Naive thymus-derived CD4-positive, alpha-beta T cell (primary cell): Measurements from ENCODE around the gene ZNF488. TPM values are rescaled to one million over a fixed set of nuclear protein-coding genes. Genes with fewer than 3 reads are reported as not detected.

Source experiments
- ATAC-seq: fragments of 150-1000 bp; cut with Tn5 transposase; 2 replicates; pipeline ENCODE4 v1.10.0; 2021; ENCODE audit warnings: mild to moderate bottlenecking, moderate library complexity
- CTCF ChIA-PET: fragments of 350-600 bp; sonication (Branson Sonifier 250); formaldehyde crosslinking; loops from one replicate; lab custom pipeline; 2021; ENCODE audit warnings: antibody characterized with exemption; lab: Charles Lee
- POLR2A ChIA-PET: fragments of 350-600 bp; sonication (Branson Sonifier 250); formaldehyde crosslinking; loops from one replicate; lab custom pipeline; 2021; ENCODE audit warnings: antibody characterized with exemption, inconsistent platforms; lab: Charles Lee
- DNase-seq, 9 donors: peaks; one replicate each; pipeline versions ENCODE4 v3.0.0 to v3.0.0-alpha.2; 2020 to 2022; ENCODE audit warnings: mixed read lengths in 1 of 9
- H3K27ac ChIP-seq: one replicate; pipeline ENCODE4 v1.7.0; 2013; ENCODE audit warnings: mild to moderate bottlenecking, low read depth, low read length, moderate library complexity
- H3K27me3 ChIP-seq, 2 donors: one replicate each; pipeline ENCODE4 v1.7.0; 2013; ENCODE audit warnings: low read length in 2 of 2, mild to moderate bottlenecking in 2 of 2, moderate library complexity in 2 of 2; ENCODE audit not compliant: control insufficient read depth in 2 of 2, insufficient read depth in 2 of 2
- H3K36me3 ChIP-seq, 3 experiments: 1 replicate in 2 of 3; 2 replicates in 1 of 3; pipeline ENCODE4 v1.7.0; 2013; ENCODE audit warnings: low read length in 3 of 3, mild to moderate bottlenecking in 3 of 3, moderate library complexity in 1 of 3; ENCODE audit not compliant: insufficient read depth in 3 of 3, control insufficient read depth in 2 of 3
- H3K4me1 ChIP-seq, 2 donors: one replicate each; pipeline ENCODE4 v1.7.0; 2013; ENCODE audit warnings: low read length in 2 of 2, mild to moderate bottlenecking in 2 of 2, moderate library complexity in 1 of 2; ENCODE audit not compliant: control insufficient read depth in 2 of 2, insufficient read depth in 2 of 2
- H3K4me3 ChIP-seq: 2 replicates; pipeline ENCODE4 v1.7.0; 2013; ENCODE audit warnings: mild to moderate bottlenecking, low read length
- H3K9me3 ChIP-seq, 3 experiments: 1 replicate in 2 of 3; 2 replicates in 1 of 3; pipeline ENCODE4 v1.7.0; 2013; ENCODE audit warnings: low read length in 3 of 3; ENCODE audit not compliant: control insufficient read depth in 2 of 3
- H3K27ac Mint-ChIP-seq, 9 donors: one replicate each; pipeline ENCODE4 v1.8.0; 2020 to 2022; ENCODE audit warnings: mixed read lengths in 9 of 9, mild to moderate bottlenecking in 8 of 9, moderate library complexity in 5 of 9, inconsistent platforms in 2 of 9
- H3K27me3 Mint-ChIP-seq, 5 donors: one replicate each; pipeline ENCODE4 v1.8.0; 2021 to 2022; ENCODE audit warnings: mixed read lengths in 5 of 5, mild to moderate bottlenecking in 1 of 5
- H3K36me3 Mint-ChIP-seq, 5 donors: one replicate each; pipeline ENCODE4 v1.8.0; 2020 to 2022; ENCODE audit warnings: mixed read lengths in 5 of 5, mild to moderate bottlenecking in 3 of 5, inconsistent platforms in 1 of 5
- H3K4me1 Mint-ChIP-seq, 7 donors: one replicate each; pipeline ENCODE4 v1.8.0; 2020 to 2022; ENCODE audit warnings: mixed read lengths in 7 of 7, mild to moderate bottlenecking in 3 of 7, inconsistent platforms in 1 of 7
- H3K4me3 Mint-ChIP-seq, 10 donors: one replicate each; pipeline ENCODE4 v1.8.0; 2020 to 2022; ENCODE audit warnings: mild to moderate bottlenecking in 10 of 10, mixed read lengths in 10 of 10, moderate library complexity in 6 of 10, inconsistent platforms in 2 of 10
- H3K9me3 Mint-ChIP-seq, 11 donors: one replicate each; pipeline ENCODE4 v1.8.0; 2020 to 2022; ENCODE audit warnings: mixed read lengths in 11 of 11, mild to moderate bottlenecking in 4 of 11, inconsistent platforms in 1 of 11, moderate library complexity in 1 of 11
- intact Hi-C, 2 donors: fragments of 100-400 bp; cut with micrococcal nuclease; formaldehyde crosslinking; loops; one replicate each; pipeline ENCODE4 v1.15.1; 2023
- polyA plus RNA-seq, 2 donors: library from polyadenylated mRNA; unstranded; fragments of 300-500 nt; fragmentation: Illumina TruSeq; gene quantifications; one replicate each; pipeline ENCODE4 v1.2.3, GENCODE V29; 2021
- total RNA-seq, 6 experiments: library from RNA in 5 of 6; stranded (reverse) in 5 of 6; gene quantifications; 1 replicate in 5 of 6; 2 replicates in 1 of 6; pipeline ENCODE4 v1.2.3 and lab custom pipeline; 2021 to 2026

Gene ZNF488
- total and polyA plus RNA-seq, 7 experiments from 2014 or later, result 0.12 TPM; not detected in 6

DNA sequence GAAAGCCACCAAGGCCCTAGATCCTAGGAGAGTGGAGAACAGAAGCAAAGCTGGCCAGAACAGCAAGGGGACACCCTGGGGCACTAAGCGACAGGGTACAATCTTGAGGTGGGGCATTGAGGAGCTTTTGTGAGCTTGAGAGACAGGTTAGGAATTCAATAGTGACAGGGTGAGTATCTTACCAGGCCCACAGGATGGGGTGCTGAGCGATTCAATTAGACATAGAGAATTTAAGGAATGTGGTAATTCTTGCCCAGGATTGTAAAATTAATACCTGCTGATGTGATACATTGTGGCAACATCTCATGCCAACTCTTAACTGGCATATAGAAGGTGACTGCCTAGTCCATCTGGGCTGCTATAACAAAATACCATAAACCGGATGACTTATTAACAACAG lies 21.9 kb downstream of the ZNF488 start:
- Histone ChIP-seq H3K4me3 (no peak overlapping the region), H3K9me3 (no peaks in the 10 kb centered on the region), H3K27me3 (no peaks in the 10 kb centered on the region), H3K4me1 (no peaks in the 10 kb centered on the region), H3K27ac (no peak overlapping the region), H3K36me3 (no peaks in the 10 kb centered on the region)
- Mint-ChIP-seq H3K27ac (no peak overlapping the region), H3K4me1 (no peaks in the 10 kb centered on the region), H3K27me3 (peaks cover 0 to 2% (median 0%) of the 10 kb centered on the region in 5 donors), H3K9me3 (peaks cover 0 to 1% (median 0%) of the 10 kb centered on the region in 11 donors), H3K36me3 (no peaks in the 10 kb centered on the region), H3K4me3 (no peak overlapping the region)
- ATAC-seq (no peak), DNase-seq (no peak)
- CTCF ChIA-PET, result no interaction called here
- intact Hi-C loops, result no loop called here
- POLR2A ChIA-PET, result no interaction called here

GRCh38 chr10:47361293-47361692 lies 22.8 kb downstream of the ZNF488 start:
- no peak for ATAC-seq
- no peaks in the 10 kb centered on the region for H3K36me3 ChIP-seq
- H3K9me3 ChIP-seq, result no peaks in the 10 kb centered on the region
- H3K4me1 ChIP-seq, result no peaks in the 10 kb centered on the region
- no peak overlapping the region for H3K27ac ChIP-seq
- no peaks in the 10 kb centered on the region for H3K27me3 ChIP-seq
- H3K27ac Mint-ChIP-seq, result no peak overlapping the region
- intact Hi-C loops, result no loop called here
- H3K36me3 Mint-ChIP-seq, result no peaks in the 10 kb centered on the region
- CTCF ChIA-PET, result no interaction called here
- peak in 1 of 9 donors; percentile 28 for DNase-seq
- H3K9me3 Mint-ChIP-seq, result peaks cover 0 to 1% (median 0%) of the 10 kb centered on the region in 11 donors
- peaks cover 0 to 2% (median 0%) of the 10 kb centered on the region in 5 donors for H3K27me3 Mint-ChIP-seq
- no peak overlapping the region for H3K4me3 ChIP-seq
- no peak overlapping the region for H3K4me3 Mint-ChIP-seq
- no peaks in the 10 kb centered on the region for H3K4me1 Mint-ChIP-seq
- POLR2A ChIA-PET, result no interaction called here

GRCh38 chr10:47360419-47361040 lies 23.6 kb downstream of the ZNF488 start:
- H3K4me1 Mint-ChIP-seq, result no peaks in the 10 kb centered on the region
- POLR2A ChIA-PET, result no interaction called here
- intact Hi-C loops, result no loop called here
- no peak overlapping the region for H3K27ac Mint-ChIP-seq
- no peaks in the 10 kb centered on the region for H3K9me3 ChIP-seq
- H3K27ac ChIP-seq, result no peak overlapping the region
- H3K36me3 ChIP-seq, result no peaks in the 10 kb centered on the region
- H3K4me1 ChIP-seq, result no peaks in the 10 kb centered on the region
- H3K4me3 ChIP-seq, result no peak overlapping the region
- DNase-seq (no peak), ATAC-seq (no peak)
- CTCF ChIA-PET, result no interaction called here
- no peaks in the 10 kb centered on the region for H3K27me3 ChIP-seq
- H3K27me3 Mint-ChIP-seq, result peaks cover 0 to 2% (median 0%) of the 10 kb centered on the region in 5 donors
- no peaks in the 10 kb centered on the region for H3K36me3 Mint-ChIP-seq
- H3K4me3 Mint-ChIP-seq, result no peak overlapping the region
- peaks cover 0 to 1% (median 0%) of the 10 kb centered on the region in 11 donors for H3K9me3 Mint-ChIP-seq

DNA sequence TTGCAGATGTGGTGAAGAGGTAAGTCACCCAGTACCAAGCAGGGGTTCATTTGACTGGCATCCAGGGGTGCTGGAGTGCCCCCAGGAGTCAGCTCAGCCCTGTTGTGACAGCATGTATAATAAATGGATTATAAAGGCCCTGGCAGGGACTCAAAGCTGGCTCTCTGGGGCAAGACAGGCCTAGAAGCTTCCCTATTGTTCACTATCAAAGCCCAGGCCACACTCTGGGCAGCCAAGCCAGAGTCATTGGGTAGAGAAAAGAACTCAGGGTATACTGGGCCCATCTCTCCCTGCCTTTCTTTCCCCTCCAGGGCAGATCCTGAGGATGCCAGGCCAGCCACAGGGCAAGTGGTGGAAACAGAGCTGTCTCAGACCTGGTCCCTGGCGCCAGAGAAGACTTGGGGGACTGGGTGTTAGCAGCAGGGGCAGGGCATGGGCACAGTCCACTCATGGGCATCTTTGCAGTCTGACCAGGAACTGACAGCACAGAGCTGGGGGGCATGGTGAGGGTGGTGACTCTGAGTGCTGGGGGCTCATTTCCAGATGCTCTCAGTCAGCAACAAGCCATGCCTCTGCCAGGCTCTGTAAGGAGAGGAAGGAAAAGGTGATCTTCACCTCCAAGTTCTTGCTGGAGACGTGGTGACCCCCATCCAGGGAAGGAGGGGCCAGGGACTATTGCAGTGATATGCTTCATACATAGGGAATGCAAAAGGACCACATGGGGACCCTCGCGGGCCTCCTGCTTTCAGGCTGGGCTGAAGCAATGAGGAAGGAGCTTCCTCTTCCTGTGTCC lies 24.3 kb downstream of the ZNF488 start:
- Mint-ChIP-seq H3K4me1 (no peaks in the 10 kb centered on the region), H3K27ac (no peak overlapping the region), H3K27me3 (peaks cover 0 to 2% (median 0%) of the 10 kb centered on the region in 5 donors), H3K36me3 (no peaks in the 10 kb centered on the region), H3K4me3 (no peak overlapping the region), H3K9me3 (peaks cover 0 to 1% (median 0%) of the 10 kb centered on the region in 11 donors)
- no peak overlapping the region for H3K4me3 ChIP-seq
- H3K27ac ChIP-seq, result no peak overlapping the region
- no peaks in the 10 kb centered on the region for H3K27me3 ChIP-seq
- no peak for DNase-seq
- H3K9me3 ChIP-seq, result no peaks in the 10 kb centered on the region
- ChIA-PET POLR2A (no interaction called here), CTCF (no interaction called here)
- ATAC-seq, result no peak
- no peaks in the 10 kb centered on the region for H3K4me1 ChIP-seq
- no peaks in the 10 kb centered on the region for H3K36me3 ChIP-seq
- intact Hi-C loops, result no loop called here

DNA sequence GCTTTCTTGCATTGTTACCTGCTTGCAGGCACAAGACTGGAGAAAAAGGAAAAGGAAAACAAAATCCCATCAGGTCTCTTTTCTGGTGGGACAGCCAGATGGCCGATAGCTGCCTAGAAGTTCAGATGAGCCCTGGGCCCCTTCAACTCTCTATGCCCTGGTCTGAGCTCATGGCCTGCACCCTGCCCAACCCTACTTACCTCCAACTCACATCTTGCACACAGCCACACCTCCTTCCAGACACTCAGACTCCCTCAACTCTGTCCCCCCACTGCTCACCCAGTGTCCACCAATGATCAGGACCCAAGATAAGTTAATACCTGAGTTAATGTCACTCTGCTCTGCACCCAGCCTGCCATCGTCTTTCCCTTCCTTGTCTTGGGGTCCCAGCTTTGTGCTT lies 25.0 kb downstream of the ZNF488 start:
- H3K4me3 Mint-ChIP-seq, result no peak overlapping the region
- H3K27ac Mint-ChIP-seq, result peak overlapping the region in 1 of 9 donors; percentile 39
- Histone ChIP-seq H3K27me3 (no peaks in the 10 kb centered on the region), H3K9me3 (no peaks in the 10 kb centered on the region), H3K4me1 (no peaks in the 10 kb centered on the region), H3K36me3 (no peaks in the 10 kb centered on the region), H3K4me3 (no peak overlapping the region), H3K27ac (no peak overlapping the region)
- no peaks in the 10 kb centered on the region for H3K9me3 Mint-ChIP-seq
- no peak for DNase-seq
- CTCF ChIA-PET, result no interaction called here
- intact Hi-C loops, result no loop called here
- no peaks in the 10 kb centered on the region for H3K4me1 Mint-ChIP-seq
- H3K27me3 Mint-ChIP-seq, result peaks cover 0 to 2% (median 0%) of the 10 kb centered on the region in 5 donors
- no peak for ATAC-seq
- POLR2A ChIA-PET, result no interaction called here
- H3K36me3 Mint-ChIP-seq, result no peaks in the 10 kb centered on the region

DNA sequence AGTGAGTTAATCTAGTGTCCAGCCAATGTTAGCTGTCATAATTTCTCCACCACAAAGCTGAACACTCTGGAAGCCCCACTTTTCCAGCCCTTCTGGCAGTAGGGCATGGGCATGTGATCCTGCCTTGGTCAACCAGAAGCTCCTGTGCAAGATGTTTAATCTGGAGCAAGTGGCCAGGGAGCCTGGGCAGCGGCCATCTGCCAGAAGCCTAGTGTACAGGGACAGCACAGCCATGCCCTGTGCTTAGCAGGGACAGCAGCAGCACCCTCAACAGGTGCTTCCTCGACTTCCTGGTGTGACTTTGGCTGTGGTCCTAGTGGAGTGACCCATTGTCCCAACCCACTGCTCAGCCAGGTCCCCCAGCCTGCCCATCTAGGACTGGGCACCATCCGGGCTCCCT lies 25.6 kb downstream of the ZNF488 start:
- no peaks in the 10 kb centered on the region for H3K9me3 Mint-ChIP-seq
- Histone ChIP-seq H3K27me3 (no peaks in the 10 kb centered on the region), H3K4me3 (no peak overlapping the region), H3K27ac (no peak overlapping the region), H3K4me1 (no peaks in the 10 kb centered on the region), H3K36me3 (no peaks in the 10 kb centered on the region), H3K9me3 (no peaks in the 10 kb centered on the region)
- no peaks in the 10 kb centered on the region for H3K36me3 Mint-ChIP-seq
- no peak overlapping the region for H3K4me3 Mint-ChIP-seq
- ATAC-seq (no peak), DNase-seq (no peak)
- H3K4me1 Mint-ChIP-seq, result no peaks in the 10 kb centered on the region
- intact Hi-C loops, result no loop called here
- H3K27ac Mint-ChIP-seq, result no peak overlapping the region
- peaks cover 0 to 2% (median 0%) of the 10 kb centered on the region in 5 donors for H3K27me3 Mint-ChIP-seq
- CTCF ChIA-PET, result no interaction called here
- POLR2A ChIA-PET, result no interaction called here

GRCh38 chr10:47357911-47358310 lies 26.2 kb downstream of the ZNF488 start:
- H3K36me3 ChIP-seq, result no peaks in the 10 kb centered on the region
- Mint-ChIP-seq H3K27me3 (peaks cover 0 to 2% (median 0%) of the 10 kb centered on the region in 5 donors), H3K9me3 (no peaks in the 10 kb centered on the region), H3K4me1 (no peaks in the 10 kb centered on the region), H3K27ac (no peak overlapping the region), H3K36me3 (no peaks in the 10 kb centered on the region), H3K4me3 (no peak overlapping the region)
- ATAC-seq (no peak), DNase-seq (no peak)
- intact Hi-C loops, result no loop called here
- H3K27ac ChIP-seq, result no peak overlapping the region
- CTCF ChIA-PET, result no interaction called here
- H3K27me3 ChIP-seq, result no peaks in the 10 kb centered on the region
- no peaks in the 10 kb centered on the region for H3K9me3 ChIP-seq
- POLR2A ChIA-PET, result no interaction called here
- no peaks in the 10 kb centered on the region for H3K4me1 ChIP-seq
- no peak overlapping the region for H3K4me3 ChIP-seq
